Activated CD8-positive, alpha-beta memory T cell treated with anti-CD3 and anti-CD28 coated beads for 24 hours (primary cell): Measurements from ENCODE around the gene MPDU1.
"Not testable (repeated sequence)": the region's sequence is repeated elsewhere in the genome, so short reads cannot be mapped to it uniquely, and the experiment has no call there.

Experiments
- DNase-seq: peaks from one replicate; pipeline ENCODE4 v3.0.0-alpha.2; 2020

The MPDU1 gene

GRCh38 chr17:7620835-7621234, 37.2 kb downstream of the MPDU1 start:
- DNase-seq = no peak

GRCh38 chr17:7623661-7624060, 40.0 kb downstream of the MPDU1 start:
- no peak for DNase-seq

- DNase-seq = not testable (repeated sequence)
Observed at GRCh38 chr17:7625749-7626148, 42.1 kb downstream of the MPDU1 start.

GRCh38 chr17:7626307-7626706, 42.7 kb downstream of the MPDU1 start:
- no peak for DNase-seq

- no peak for DNase-seq
Observed at GRCh38 chr17:7626956-7627249, 43.3 kb downstream of the MPDU1 start.

GRCh38 chr17:7627250-7628121, 43.8 kb downstream of the MPDU1 start, which contains the start of gene SAT2:
Gene SAT2, minus strand, starts transcription at chr17:7627821. Its CDS starts 186 bp downstream, at chr17:7627635.
- peak; percentile 90 for DNase-seq

- DNase-seq = no peak
Observed at GRCh38 chr17:7629939-7630571, 46.4 kb downstream of the MPDU1 start, which contains the start of gene SHBG. Gene SHBG, plus strand, starts transcription at chr17:7630135. Its CDS starts 38 bp downstream, at chr17:7630173.

- no peak for DNase-seq
Observed at GRCh38 chr17:7631398-7632380, 48.0 kb downstream of the MPDU1 start.

- DNase-seq = peak; percentile 60
Observed at GRCh38 chr17:7632492-7632894, 48.8 kb downstream of the MPDU1 start.

GRCh38 chr17:7633093-7633492, 49.4 kb downstream of the MPDU1 start:
- no peak for DNase-seq

GRCh38 chr17:7634384-7634783, 50.7 kb downstream of the MPDU1 start:
- DNase-seq = no peak

- no peak for DNase-seq
Observed at GRCh38 chr17:7636163-7636562, 52.5 kb downstream of the MPDU1 start.
